Left ventricle myocardium inferior (tissue), 1 donor: Measurements from ENCODE around the gene PTMS. TPM values are rescaled to one million over a fixed set of nuclear protein-coding genes. Genes with fewer than 3 reads are reported as not detected.

ENCODE experiments used
- DNase-seq: peaks from one replicate; pipeline ENCODE4 v3.0.0-alpha.2; 2020
- H3K27ac ChIP-seq: fragments of 200-600 bp; replicated peaks from 2 replicates; pipeline ENCODE4 v1.8.0; 2021
- H3K27me3 ChIP-seq: fragments of 200-600 bp; 2 replicates; pipeline ENCODE4 v1.8.0; 2021; ENCODE audit warnings: low read depth
- H3K36me3 ChIP-seq: fragments of 200-600 bp; 2 replicates; pipeline ENCODE4 v1.8.0; 2021
- H3K4me1 ChIP-seq: fragments of 200-600 bp; 2 replicates; pipeline ENCODE4 v1.8.0; 2021
- H3K4me3 ChIP-seq: fragments of 200-600 bp; 2 replicates; pipeline ENCODE4 v1.8.0; 2021; ENCODE audit warnings: mild to moderate bottlenecking, moderate library complexity
- H3K9me3 ChIP-seq: fragments of 200-600 bp; replicated peaks from 2 replicates; pipeline ENCODE4 v1.8.0; 2021
- intact Hi-C: fragments of 100-400 bp; cut with micrococcal nuclease; formaldehyde crosslinking; loops from one replicate; pipeline ENCODE4 v1.11.0; 2022
- total RNA-seq: library from RNA; stranded (reverse); fragmentation: NEBNext Ultra II Directional; extraction: Animal tissue kit (Norgen Biotek cat#: 25700); gene quantifications from one replicate; pipeline ENCODE4 v1.2.1, GENCODE V29; 2021
- TF ChIP-seq, protein P1 (sequence below): fragments of 200-600 bp; IDR thresholded peaks from 2 replicates; pipeline ENCODE4 v1.8.0; 2021; ENCODE audit warnings: antibody characterized with exemption, mild to moderate bottlenecking, borderline replicate concordance
- donor health status: DM: no; HTN: yes; CAD: no; lungs with severe emphysema.

PTMS gene
- total RNA-seq, 1 donor from 2014 or later, result 104 TPM

DNA sequence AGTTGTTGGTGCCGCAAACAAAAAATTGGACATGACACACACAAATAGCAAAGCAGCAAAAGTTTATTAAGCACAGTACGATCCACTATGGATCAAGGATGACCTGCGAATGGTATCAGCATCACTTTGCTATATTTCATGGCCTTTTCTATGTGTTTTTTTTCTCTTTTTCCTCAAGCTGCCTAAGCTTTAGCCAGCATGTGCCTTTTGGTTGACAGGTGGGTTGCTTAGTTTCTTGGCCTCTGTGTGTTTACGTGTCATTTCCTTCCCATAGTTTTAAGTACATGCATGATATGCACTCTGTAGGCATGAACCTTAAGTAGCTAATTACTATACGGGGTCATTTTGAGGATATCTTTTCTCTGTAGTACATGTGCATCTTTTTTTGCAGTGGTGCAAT, 33.0 kb downstream of the PTMS start:
- H3K36me3 ChIP-seq, result no peaks in the 10 kb centered on the region
- intact Hi-C loops, result no loop called here
- DNase-seq, result no peak
- no peak overlapping the region for H3K27ac ChIP-seq
- no peaks in the 10 kb centered on the region for H3K4me1 ChIP-seq
- H3K27me3 ChIP-seq, result peaks cover 6% of the 10 kb centered on the region
- no peak overlapping the region for H3K4me3 ChIP-seq
- H3K9me3 ChIP-seq, result no peaks in the 10 kb centered on the region
- TF ChIP-seq, protein P1, sequence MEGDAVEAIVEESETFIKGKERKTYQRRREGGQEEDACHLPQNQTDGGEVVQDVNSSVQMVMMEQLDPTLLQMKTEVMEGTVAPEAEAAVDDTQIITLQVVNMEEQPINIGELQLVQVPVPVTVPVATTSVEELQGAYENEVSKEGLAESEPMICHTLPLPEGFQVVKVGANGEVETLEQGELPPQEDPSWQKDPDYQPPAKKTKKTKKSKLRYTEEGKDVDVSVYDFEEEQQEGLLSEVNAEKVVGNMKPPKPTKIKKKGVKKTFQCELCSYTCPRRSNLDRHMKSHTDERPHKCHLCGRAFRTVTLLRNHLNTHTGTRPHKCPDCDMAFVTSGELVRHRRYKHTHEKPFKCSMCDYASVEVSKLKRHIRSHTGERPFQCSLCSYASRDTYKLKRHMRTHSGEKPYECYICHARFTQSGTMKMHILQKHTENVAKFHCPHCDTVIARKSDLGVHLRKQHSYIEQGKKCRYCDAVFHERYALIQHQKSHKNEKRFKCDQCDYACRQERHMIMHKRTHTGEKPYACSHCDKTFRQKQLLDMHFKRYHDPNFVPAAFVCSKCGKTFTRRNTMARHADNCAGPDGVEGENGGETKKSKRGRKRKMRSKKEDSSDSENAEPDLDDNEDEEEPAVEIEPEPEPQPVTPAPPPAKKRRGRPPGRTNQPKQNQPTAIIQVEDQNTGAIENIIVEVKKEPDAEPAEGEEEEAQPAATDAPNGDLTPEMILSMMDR, result no peak

DNA sequence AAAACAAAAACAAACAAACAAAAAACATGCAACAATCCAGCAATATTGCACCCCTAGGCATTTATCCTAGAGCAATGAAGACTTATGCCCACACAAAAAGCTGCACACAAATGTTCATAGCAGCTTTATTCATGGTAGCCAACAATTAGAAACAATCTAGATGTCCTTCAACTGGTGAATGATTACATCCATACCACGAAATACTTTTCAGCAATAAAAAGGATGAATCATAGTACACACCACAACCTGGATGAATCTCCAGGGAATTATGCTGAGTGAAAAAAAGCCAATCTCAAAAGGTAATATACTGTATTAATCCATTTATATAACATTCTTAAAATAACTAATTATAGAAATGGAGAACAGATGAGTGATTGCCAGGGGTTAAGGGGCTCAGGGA, 41.0 kb downstream of the PTMS start:
- no peaks in the 10 kb centered on the region for H3K36me3 ChIP-seq
- no peak for DNase-seq
- H3K27ac ChIP-seq, result no peak overlapping the region
- intact Hi-C loops, result no loop called here
- H3K27me3 ChIP-seq, result peaks cover 4% of the 10 kb centered on the region
- no peaks in the 10 kb centered on the region for H3K4me1 ChIP-seq
- H3K9me3 ChIP-seq, result no peaks in the 10 kb centered on the region
- H3K4me3 ChIP-seq, result no peak overlapping the region
- TF ChIP-seq, protein P1, result no peak

DNA sequence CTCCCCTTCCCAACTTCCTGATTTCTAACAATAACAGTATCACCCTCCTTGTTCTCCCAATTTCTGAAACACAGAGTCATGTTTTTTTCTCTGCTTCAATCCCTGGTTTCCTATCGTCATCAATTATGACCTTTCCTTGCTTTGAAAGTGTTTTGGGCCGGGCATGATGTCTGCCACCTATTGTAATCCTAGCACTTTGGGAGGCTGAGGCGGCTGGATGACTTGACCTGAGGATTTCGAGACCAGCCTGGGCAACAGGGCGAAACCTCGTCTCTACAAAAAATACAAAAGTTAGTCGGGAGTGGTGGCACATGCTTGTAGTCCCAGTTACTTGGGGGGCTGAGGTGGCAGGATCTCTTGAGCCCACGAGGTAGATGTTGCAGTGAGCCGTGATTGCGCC, 42.9 kb downstream of the PTMS start:
- H3K27me3 ChIP-seq, result peaks cover 10% of the 10 kb centered on the region
- H3K27ac ChIP-seq, result no peak overlapping the region
- H3K36me3 ChIP-seq, result no peaks in the 10 kb centered on the region
- no peak overlapping the region for H3K4me3 ChIP-seq
- TF ChIP-seq, protein P1, result no peak
- no peaks in the 10 kb centered on the region for H3K9me3 ChIP-seq
- no peaks in the 10 kb centered on the region for H3K4me1 ChIP-seq
- intact Hi-C loops, result no loop called here
- DNase-seq, result no peak

DNA sequence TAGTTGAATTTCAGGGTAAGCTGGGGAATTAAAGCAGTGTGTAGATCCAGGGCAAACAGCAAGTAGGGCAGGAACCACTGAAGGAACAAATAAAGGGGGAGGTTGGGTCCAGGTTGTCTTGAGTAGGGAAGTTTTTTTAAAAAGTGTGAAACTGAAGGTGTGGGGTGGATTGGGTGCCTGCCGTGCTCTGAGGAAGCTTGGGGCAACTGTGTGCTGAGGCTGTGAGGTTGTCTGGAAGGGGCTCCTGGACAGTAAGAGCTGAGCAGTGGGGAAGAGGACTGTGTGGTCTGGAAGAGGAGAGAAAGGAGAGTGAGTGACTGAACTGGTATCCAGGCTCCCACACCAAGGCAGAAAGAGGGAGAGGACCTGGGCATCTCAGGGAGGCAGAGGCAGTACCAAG, 44.6 kb downstream of the PTMS start:
- TF ChIP-seq, protein P1, result no peak
- no peaks in the 10 kb centered on the region for H3K36me3 ChIP-seq
- intact Hi-C loops, result no loop called here
- H3K27ac ChIP-seq, result no peak overlapping the region
- no peak overlapping the region for H3K4me3 ChIP-seq
- no peaks in the 10 kb centered on the region for H3K9me3 ChIP-seq
- no peak for DNase-seq
- peaks cover 17% of the 10 kb centered on the region for H3K27me3 ChIP-seq
- no peaks in the 10 kb centered on the region for H3K4me1 ChIP-seq

DNA sequence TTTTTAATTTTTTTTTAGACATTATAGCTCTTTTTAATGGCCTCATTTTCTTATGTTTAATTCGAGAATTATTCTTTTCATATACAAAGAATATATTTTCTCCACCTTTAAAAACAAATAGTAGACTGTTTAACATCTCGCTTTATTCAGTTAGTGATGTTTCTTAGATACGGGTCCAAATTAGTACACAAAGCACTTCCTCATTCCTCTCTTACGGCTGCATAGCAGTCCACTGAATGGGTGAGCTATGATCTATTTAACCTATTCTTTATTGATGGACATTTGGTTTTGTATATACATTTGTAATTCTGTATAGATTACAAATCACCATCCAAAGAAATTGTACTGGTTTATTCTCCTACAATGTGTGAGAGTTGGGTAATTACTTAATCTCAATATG, 47.2 kb downstream of the PTMS start:
- TF ChIP-seq, protein P1, result no peak
- Histone ChIP-seq H3K36me3 (no peaks in the 10 kb centered on the region), H3K4me3 (no peak overlapping the region), H3K4me1 (no peaks in the 10 kb centered on the region), H3K27ac (no peak overlapping the region), H3K9me3 (no peaks in the 10 kb centered on the region), H3K27me3 (peaks cover 17% of the 10 kb centered on the region)
- DNase-seq, result no peak
- intact Hi-C loops, result no loop called here

DNA sequence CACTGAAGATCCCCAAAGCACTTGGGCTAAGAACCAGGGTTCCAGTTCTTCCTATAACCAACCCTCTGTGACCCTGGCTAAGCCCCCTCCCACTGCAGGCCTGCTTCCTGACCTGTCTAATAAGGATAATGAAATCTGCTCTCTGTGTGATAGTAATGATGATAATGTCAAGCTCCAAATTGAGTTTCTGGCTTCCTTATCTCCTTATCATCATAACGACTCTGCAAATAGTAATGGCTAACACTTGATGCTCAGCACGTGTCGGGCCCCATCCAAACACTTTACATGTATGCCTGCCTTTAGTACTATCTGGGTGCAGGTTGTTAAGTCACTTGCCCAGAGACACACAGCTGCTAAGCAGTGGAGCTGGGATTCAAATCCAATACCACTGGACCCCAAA, 50.4 kb downstream of the PTMS start:
- Histone ChIP-seq H3K9me3 (no peaks in the 10 kb centered on the region), H3K27ac (no peak overlapping the region), H3K36me3 (no peaks in the 10 kb centered on the region), H3K4me1 (peaks cover 7% of the 10 kb centered on the region), H3K27me3 (peaks cover 24% of the 10 kb centered on the region), H3K4me3 (no peak overlapping the region)
- intact Hi-C loops, result no loop called here
- DNase-seq, result no peak
- TF ChIP-seq, protein P1, result no peak
